GM19238 (cell line): ENCODE measurements around the gene SYT13.

ENCODE experiments used
- DNase-seq: peaks from one replicate; pipeline ENCODE4 v3.0.0; 2011; ENCODE audit warnings: low spot score; ENCODE audit not compliant: insufficient read length

SYT13 gene, protein sequence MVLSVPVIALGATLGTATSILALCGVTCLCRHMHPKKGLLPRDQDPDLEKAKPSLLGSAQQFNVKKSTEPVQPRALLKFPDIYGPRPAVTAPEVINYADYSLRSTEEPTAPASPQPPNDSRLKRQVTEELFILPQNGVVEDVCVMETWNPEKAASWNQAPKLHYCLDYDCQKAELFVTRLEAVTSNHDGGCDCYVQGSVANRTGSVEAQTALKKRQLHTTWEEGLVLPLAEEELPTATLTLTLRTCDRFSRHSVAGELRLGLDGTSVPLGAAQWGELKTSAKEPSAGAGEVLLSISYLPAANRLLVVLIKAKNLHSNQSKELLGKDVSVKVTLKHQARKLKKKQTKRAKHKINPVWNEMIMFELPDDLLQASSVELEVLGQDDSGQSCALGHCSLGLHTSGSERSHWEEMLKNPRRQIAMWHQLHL

DNA sequence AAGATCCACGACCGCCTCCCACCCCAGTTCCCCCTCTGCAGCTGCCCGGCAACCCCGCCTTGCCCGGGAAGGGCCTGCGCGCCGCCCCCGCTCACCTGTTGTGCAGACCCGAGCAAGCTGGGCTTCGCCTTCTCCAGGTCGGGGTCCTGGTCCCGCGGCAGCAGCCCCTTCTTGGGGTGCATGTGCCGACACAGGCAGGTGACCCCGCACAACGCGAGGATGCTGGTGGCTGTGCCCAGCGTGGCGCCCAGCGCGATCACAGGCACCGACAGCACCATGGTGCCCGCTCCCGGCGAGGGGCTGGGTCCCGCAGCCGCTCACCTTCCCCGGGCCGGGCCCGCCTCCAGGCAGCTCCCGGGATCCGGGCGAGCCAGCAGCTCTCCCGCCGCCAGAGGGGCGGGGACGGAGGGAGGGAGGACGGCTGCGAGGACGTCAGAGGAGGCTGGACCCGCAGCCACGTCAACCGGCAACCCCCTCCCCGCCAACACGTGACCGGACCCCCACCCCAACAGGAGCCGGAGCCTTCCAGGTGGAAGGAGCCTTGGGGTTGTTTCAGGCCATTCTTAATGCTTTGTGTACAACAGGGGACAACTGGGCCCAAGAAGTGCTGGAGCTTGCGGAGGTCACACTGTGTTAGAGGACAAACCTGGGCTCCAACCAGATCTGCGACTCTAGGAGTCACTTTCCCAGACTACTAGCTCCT is at the start of gene SYT13:
Gene SYT13 (minus strand): TSS at position 412 of the 703 bp plus-strand sequence. CDS start 134 bp downstream, at position 278.
- no peak for DNase-seq

GRCh38 chr11:45335434-45335833 is 49.3 kb upstream of the SYT13 start:
- DNase-seq, result no peak

- no peak for DNase-seq
These were observed 48.7 kb upstream of the SYT13 start for GRCh38 chr11:45334836-45335235.

DNA sequence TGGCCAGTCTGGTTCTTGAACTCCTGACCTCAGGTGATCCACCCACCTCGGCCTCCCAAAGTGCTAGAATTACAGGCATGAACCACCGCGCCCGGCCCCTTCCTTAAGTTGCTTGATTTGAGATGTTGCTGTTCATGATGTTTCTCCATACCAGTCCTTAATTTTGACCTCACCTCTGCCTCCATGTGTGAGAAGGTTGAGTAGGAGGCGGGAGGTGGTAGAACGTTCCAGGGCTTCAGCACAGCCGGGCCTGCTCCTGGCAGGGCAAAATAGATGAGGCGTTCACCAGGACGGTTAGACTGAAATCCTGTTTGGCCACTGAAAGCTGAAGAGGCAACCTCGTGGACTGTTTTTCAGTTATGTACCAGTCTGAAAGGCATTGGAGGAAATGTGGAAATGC is 48.3 kb upstream of the SYT13 start:
- DNase-seq, result no peak

DNA sequence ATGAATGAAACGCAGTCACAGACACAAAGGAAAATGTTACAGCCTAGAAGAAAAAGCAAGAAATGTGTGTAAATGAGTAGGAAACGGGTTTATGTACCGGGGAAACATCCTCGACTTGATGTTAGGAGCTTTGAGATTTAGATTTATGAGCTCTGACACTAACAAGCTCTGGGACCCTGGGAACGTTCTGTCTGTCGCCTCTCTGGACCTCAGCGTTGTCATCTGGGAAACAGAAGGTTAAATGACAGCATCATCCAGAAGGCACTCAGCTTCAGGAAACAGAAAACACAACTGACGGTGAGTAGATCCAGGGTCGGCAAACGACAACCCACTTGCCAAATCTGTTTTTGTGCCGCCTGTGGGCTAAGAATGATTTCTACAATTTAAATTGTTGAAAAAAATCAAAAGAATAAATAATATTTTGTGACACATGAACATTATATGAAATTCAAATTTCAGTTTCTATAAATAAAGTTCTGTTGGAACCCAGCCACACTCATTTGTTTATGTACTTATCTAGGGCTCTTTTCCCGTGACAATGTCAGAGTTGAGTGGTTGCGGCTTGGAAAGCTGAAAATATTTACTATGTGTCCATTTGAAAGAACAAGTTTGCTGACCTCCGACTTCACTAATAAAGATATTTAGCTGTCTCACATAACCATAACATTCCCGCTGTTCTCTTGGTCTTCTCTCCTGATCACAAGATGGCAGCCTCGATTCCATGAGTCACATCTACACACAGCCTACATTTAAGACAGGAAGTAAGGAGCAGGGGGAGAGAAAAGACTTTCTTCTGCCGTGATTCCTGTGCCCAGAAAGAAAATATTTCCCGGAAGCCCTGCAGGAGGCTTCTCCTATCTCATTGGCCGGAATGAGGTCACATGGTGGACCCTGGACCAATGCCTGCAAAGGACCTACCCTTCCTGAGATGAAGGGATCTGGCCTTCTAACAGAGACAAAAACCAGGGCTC is 47.1 kb upstream of the SYT13 start:
- no peak for DNase-seq

DNA sequence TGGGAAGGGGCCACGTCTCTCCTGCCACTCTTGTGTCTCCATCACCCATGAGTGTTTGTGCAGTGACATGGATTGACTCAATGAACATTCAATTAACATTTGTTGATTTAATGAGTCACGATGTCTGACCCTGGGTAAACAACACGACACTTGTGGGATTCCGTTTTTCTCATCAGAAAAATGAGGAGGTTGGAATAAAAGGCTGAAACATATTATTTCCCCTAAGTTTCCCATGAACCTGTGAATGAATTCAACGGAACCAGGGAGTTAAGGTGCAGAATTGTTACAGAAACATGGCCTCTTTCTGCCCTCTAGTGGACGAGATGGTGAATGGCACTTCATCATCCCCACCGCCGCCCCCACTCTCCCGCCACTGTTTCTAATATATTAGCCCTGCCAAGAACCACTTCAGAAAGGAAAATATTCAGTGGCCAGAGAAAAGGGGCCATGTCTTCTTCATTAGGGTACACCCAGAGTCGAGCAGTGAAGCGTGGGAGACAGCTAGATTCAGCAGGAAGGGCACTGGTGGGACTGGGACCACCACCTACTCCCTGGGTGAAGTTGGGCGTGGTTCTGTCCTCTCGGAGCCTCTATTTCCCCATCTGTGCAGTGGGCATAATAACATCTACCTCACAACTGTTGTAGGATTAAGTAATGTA is 46.3 kb upstream of the SYT13 start:
- DNase-seq, result peak; percentile 44

GRCh38 chr11:45331839-45332238 is 45.7 kb upstream of the SYT13 start:
- no peak for DNase-seq

GRCh38 chr11:45328726-45329125 is 42.6 kb upstream of the SYT13 start:
- no peak for DNase-seq

DNA sequence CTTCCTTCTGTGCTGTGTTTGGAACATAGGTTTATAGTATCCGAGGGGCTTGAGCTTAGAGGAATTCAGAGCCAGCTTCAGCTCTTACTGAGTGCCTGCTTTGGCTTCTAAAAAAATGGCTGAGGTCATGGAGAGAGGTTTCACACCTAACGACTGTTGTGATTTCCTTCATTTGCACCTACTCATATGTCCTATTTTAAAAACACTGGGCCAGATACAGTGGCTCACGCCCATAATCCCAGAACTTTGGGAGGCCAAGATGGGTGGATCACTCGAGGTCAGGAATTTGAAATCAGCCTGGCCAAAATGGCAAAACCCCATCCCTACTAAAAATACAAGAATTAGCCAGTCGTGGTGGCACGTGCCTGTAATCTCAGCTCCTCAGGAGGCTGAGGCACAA is 38.3 kb upstream of the SYT13 start:
- DNase-seq, result no peak

DNA sequence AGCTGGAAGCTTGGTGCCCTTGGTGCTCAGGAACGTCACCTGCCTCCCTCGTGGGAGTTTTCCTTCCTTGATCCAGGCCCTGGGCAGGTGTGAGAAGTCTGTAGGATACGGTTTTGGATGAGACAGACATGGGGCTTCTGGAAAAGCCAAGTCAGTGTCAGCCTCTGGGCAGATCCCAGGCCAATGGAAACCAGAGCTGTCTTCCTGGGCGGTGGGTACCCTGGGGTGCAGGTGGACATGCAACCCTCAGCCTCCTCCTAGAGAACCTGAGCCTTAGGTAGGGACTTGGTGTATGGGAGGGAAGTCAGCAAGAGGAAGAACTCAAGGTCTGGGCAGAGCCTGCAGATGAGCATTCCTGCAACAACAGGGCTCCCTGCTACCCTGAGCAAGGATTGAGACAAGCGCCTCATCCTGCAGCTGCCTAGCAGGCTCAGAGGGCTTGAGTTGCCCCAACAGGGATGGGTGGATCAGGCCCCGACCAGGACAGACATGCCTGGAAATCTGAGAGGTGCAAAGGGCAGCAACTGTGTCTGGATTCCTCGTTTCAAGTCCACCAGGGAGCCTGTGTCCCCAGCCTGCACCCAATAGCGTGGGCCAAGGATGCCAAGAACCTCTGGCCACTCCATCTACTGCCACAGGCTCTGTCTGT is 37.6 kb upstream of the SYT13 start:
- no peak for DNase-seq

DNA sequence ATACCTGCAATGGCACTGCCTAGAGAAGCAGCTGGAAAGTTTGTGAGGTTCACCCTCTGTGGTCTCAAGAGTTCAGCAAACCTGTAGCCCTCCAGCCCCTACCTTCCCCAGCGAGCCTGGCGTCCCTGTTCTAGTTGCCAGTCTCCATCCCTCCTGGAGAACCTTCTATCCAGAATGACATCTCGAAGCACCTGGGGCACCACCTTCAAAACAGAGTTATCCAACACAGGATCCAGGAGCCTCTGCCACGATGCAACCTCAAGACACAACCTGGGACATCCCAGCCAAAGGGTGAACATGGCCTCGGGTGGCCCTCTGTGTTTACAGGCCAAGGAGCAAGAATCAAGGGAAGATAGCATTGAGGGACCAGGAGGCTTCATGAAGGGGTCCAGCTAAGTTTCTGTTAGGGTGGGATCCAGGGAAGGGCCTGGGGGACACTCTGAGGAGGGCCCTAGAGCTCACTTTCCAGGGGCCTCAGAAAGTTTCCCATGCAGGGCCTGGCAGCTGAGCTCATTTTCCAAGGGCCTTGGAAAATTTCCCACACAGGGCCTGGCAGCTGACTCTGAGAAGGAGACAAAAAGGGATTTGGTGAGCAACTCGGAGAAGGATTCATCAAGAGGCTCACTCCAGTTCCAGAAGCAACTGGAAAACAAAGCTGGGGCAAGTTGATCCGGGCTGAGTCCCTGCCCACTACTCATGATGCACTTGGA is 36.9 kb upstream of the SYT13 start:
- DNase-seq, result no peak

- DNase-seq, result no peak
These were observed 36.1 kb upstream of the SYT13 start for GRCh38 chr11:45322111-45322705.

DNA sequence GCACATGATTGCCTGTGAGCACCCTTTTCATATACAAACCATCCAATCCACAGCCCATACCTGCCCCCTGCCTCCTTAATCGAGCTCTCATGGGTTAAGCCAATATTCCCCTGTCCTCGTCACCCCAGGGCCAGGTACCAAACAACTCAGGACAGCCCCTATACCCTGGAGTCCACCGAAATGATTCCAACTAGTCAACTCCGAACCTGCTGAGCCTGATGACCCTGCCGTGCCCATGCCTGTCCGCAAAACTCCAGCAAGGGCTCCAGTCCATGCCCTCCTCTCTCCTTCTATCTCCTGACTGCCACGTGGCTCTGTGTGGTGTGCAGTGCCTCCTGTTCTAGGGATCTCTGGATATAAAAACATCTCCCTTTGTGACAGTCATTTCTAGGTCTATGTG is 35.5 kb upstream of the SYT13 start:
- DNase-seq, result no peak

GRCh38 chr11:45321031-45321595 is 35.0 kb upstream of the SYT13 start:
- DNase-seq, result no peak

- DNase-seq, result no peak
These were observed 34.2 kb upstream of the SYT13 start for GRCh38 chr11:45320371-45320770.

DNA sequence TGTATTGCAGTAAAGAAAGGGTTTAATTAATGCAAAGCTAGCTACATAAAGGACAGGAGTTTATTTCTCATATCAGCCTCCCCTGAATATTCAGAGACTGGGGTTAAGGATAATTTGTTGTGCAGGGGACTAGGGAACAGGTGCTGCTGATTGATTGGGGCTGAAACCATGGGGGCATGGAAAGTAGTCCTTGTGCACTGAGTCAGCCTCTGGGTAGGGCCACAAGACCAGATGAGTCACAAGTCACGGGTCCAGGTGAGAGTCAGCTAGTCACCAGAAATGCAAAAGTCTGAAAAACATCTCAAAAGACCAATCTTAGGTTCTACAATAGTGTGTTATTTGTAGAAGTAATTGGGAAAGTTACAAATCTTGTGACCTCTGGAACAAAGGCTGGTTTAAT is 32.9 kb upstream of the SYT13 start:
- DNase-seq, result no peak

- DNase-seq, result no peak
These were observed 32.4 kb upstream of the SYT13 start for GRCh38 chr11:45318516-45318915.

GRCh38 chr11:45316258-45316657 is 30.1 kb upstream of the SYT13 start:
- no peak for DNase-seq

- no peak for DNase-seq
These were observed 28.8 kb upstream of the SYT13 start for GRCh38 chr11:45314900-45315299.
